ENCODE measurements around the gene LHCGR. TPM values are rescaled to one million over a fixed set of nuclear protein-coding genes. Genes with fewer than 3 reads are reported as not detected.

Gene LHCGR
- total and polyA plus RNA-seq, 2 of the 4 experiments (the other 2 are of a cell fraction) = 0.10 to 0.18 TPM

DNA sequence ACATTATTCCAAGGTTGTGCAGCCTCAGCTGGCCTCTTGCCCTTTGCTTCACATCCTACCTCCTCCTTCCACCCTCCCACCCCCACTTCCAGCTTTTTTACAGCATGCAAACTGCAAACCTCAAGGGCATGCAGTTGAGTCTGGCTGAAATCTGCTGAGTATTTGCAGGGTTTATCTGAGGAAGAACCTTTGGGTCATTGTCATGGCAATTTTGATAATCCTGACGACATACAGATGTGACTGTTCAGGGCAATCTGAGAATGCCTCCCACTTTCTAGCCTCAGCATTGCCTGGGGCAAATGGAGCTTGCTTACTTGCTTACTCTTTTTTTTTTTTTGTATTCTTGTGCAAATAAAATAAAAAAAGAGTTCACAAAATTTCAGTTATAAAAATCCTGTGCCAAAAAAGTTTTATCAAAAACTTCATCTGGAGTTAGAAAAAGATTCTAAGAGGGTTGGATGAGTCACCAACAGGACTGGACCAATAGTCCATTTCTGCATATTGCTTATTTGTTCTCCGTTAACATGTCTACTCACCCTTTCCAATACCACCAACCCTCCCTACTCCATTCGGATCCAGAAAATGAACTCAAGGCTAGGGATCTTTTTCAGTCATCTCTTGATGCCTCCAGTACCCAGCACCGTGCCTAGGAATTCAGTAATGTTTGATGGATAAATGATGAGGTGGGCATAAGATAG is 23.6 kb upstream of the LHCGR start:
- H2BK15ac ChIP-seq (ENCODE audit: low read depth, low read length) = no peak overlapping the region
- no peaks in the 10 kb centered on the region for H3K9me3 ChIP-seq (ENCODE audit: control insufficient read depth, insufficient read depth, low read length)
- no CpG with 5 or more reads among the region's 4 CpGs for WGBS, 2 experiments (ENCODE audit: extremely low coverage in 2 of 2, insufficient read length in 1 of 2)
- no peak overlapping the region for H2AK5ac ChIP-seq (ENCODE audit: low read depth, low read length)
- no peaks in the 10 kb centered on the region; the same call in 1 of the 2 replicates for H3K27me3 ChIP-seq (ENCODE audit: control insufficient read depth, insufficient read depth, low read length)
- no peaks in the 10 kb centered on the region for H3K79me1 ChIP-seq (ENCODE audit: low read depth in 1 of 2, low read length in 2 of 2)
- no peak overlapping the region for H4K91ac ChIP-seq (ENCODE audit: insufficient read depth, low read depth, low read length)
- in situ Hi-C loops (cut with MboI; ENCODE audit: low sequenced_read_pairs) (no loop called here), dilution Hi-C loops (cut with HindIII; ENCODE audit: low sequenced_read_pairs, unreplicated experiment) (no loop called here), intact Hi-C loops (cut with micrococcal nuclease) (no loop called here)
- ChIA-PET CTCF (interaction anchor here (0.6 to 1.1 kb wide), 3 partner anchors 13 to 95 kb away, joined by 3 read pairs; no protein-coding TSS in a partner anchor), POLR2A (ENCODE audit: unreplicated experiment) (no interaction called here)
- H3K27ac ChIP-seq (ENCODE audit: insufficient read depth, low read length) = no peak overlapping the region
- H3K9ac ChIP-seq (ENCODE audit: low read depth, low read length) = no peak overlapping the region
- DNase-seq = no peak
- no peak for TF ChIP-seq CEBPB (IDR thresholded peaks at IDR 0.05; ENCODE audit: low read depth, low read length)
- no peak for TF ChIP-seq BHLHE40 (IDR thresholded peaks at IDR 0.05; ENCODE audit: low read depth, low read length)
- TF ChIP-seq MAZ (IDR thresholded peaks at IDR 0.05; ENCODE audit: borderline replicate concordance, low read depth, low read length) = no peak
- no peak for TF ChIP-seq POLR2A (IDR thresholded peaks at IDR 0.05; ENCODE audit: low read depth, low read length)
- TF ChIP-seq, protein P1, sequence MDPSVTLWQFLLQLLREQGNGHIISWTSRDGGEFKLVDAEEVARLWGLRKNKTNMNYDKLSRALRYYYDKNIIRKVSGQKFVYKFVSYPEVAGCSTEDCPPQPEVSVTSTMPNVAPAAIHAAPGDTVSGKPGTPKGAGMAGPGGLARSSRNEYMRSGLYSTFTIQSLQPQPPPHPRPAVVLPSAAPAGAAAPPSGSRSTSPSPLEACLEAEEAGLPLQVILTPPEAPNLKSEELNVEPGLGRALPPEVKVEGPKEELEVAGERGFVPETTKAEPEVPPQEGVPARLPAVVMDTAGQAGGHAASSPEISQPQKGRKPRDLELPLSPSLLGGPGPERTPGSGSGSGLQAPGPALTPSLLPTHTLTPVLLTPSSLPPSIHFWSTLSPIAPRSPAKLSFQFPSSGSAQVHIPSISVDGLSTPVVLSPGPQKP (IDR thresholded peaks at IDR 0.05; ENCODE audit: borderline replicate concordance, low read depth, low read length) = no peak
- H3K9me1 ChIP-seq (ENCODE audit: insufficient read depth, low read length) = no peaks in the 10 kb centered on the region
- H3K18ac ChIP-seq (ENCODE audit: low read depth, low read length) = no peak overlapping the region
- no peak overlapping the region for H3K56ac ChIP-seq (ENCODE audit: extremely low read depth, insufficient read depth, low read length)
- no peak overlapping the region for H2AK9ac ChIP-seq (replicated peaks; ENCODE audit: low read depth, low read length, poor library complexity)
- H3K36me3 ChIP-seq (ENCODE audit: control insufficient read depth, insufficient read depth, low read length) = no peaks in the 10 kb centered on the region
- H4K5ac ChIP-seq (ENCODE audit: low read depth, low read length) = no peak overlapping the region
- no peak for ATAC-seq (ENCODE audit: low read depth)
- no peaks in the 10 kb centered on the region for H4K20me1 ChIP-seq (ENCODE audit: insufficient read depth, low read length)
- H3K4me1 ChIP-seq (ENCODE audit: control insufficient read depth, insufficient read depth, low read length) = no peaks in the 10 kb centered on the region; the same call in 1 of the 2 replicates
- no peak overlapping the region for H2BK20ac ChIP-seq (ENCODE audit: low read depth, low read length)
- H2BK5ac ChIP-seq (ENCODE audit: low read depth, low read length, poor library complexity, severe bottlenecking) = no peak overlapping the region
- H3K4ac ChIP-seq (ENCODE audit: low read depth, low read length) = no peak overlapping the region
- H3K4me3 ChIP-seq (ENCODE audit: insufficient read depth, low read depth, low read length) = no peak overlapping the region
- H3K14ac ChIP-seq (replicated peaks; ENCODE audit: low read depth, low read length) = no peak overlapping the region
- no TSS peak for BruUV-seq (replicated peaks)
- H2AFZ ChIP-seq (replicated peaks; ENCODE audit: low read length, poor library complexity) = no peak overlapping the region
- no peak overlapping the region for H3K23ac ChIP-seq (ENCODE audit: low read depth, low read length)
- H2BK120ac ChIP-seq (ENCODE audit: low read depth, low read length) = no peak overlapping the region
- no peak overlapping the region for H4K8ac ChIP-seq (ENCODE audit: low read depth in 2 of 2, low read length in 2 of 2)
- H3K4me2 ChIP-seq (ENCODE audit: low read depth, low read length) = no peak overlapping the region
